NCI-H2171 treated with DMSO at 0.1 percent for 48 hours (cell line): ENCODE results near the gene PDE6G.
A peak's percentile ranks its signal among the peaks of the same experiment; 100 is the strongest.

Experiments
- DNase-seq: peaks from one replicate; lab custom pipeline; 2025; lab: John Stamatoyannopoulos, UW

Gene PDE6G

DNA sequence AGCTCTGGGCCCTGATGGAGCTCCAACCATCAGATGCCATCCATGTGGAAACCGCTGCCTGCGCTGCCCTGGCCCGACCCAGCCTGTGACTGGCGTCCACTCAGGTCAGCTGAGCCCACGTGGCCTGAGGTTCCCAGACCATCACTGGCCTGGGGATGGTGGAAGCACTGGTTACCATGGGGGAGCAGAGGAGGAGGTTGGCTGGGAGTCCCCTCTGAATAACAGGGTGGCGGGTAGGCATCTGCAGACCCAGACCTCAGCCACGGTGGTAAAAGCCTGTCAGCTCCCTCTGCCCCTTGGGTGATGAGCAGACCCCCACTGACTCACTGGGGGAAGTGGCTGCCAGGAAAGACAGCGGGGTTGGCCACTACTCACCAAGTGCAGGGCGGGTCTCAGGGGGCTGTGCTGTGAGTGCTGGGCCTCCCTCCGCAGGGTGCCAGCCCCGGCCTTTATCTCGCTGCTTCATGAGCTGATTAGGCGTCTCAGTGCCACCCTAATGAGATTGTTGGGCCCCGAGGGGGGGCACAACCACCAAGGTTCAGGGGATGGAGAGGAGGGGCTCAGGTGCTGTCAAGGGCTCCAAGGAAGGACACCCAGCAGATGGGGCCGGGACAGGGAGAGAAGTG lies at the start of gene PDE6G:
TSS of gene PDE6G (minus strand) at position 425 of the 626 bp plus-strand sequence. CDS start 3,237 bp downstream, outside the sequence.
- DNase-seq = no peak

DNA sequence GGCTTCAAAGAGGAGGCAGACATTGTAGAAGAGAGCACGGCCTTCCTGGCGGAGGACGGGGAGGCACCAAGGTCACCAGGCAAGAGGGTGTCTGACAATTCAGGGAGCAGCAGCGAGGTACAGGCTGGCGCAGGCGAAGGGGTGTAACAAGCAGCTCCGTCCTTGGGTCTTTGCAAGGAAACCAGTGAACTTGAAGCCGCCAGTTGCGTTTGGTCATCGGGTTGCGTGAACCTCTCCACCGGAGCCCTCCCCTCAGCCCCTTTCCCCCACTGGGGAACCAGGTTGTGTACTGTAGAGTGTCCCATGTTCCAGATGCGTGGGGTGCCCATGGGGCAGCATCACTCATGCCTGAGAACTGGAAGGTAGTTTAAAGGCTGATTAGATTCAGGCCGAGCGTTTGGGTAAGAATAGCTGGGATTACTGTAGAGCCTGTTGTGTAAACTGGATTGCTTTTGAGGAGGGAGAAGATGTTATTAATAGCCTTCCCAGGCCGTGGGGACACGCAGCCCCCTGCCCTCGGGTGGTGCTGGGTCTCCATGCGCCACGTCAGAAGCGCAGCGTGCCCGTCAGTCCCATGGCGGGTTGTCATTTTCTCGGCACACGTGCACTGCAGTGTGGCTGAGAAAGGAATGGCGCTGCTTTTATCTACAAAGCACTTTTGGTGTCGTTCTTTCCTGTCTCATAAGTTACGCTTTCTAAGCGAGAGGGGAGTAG lies 49.3 kb upstream of the PDE6G start:
- no peak for DNase-seq

DNA sequence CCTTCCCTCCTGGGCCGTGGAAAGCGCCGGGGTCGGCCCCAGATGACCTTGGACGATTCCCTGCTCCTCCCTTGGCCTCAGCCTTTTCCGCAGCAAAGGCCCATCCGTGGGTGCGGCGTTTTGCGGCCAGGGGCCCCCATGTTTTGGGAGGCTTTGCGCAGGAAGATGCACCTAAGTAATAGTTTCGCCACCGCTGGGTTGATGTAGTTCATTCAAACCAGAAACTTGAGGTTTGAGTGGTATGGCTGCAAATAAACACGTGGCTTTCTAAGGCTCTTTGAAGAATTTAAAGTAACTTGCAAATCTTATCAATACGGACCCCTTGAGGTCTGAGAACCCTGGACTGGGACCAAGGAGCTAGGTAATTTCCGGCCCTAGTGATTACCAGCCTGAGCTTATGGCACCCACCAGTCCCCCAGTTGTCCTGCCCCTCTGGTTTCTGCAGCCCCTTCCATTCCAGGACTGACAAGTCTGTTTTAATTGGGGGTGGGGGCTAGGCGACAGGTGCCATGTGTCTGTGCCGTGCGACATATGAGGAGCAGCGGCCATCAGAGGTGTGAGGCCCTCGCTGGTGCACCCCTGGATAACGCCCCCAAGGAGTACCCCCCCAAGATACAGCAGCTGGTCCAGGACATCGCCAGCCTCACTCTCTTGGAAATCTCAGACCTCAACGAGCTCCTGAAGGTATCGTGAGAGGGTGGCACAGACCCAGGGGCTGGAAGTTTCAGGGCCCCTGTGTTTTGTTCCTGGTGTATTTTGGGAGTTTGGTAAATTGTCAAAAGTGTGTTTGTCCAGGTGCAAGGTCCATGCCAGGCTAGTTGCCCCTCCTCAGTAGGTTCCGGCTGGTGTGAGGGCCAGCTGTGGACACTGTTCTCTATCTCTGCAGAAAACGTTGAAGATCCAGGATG lies 47.7 kb upstream of the PDE6G start:
- no peak for DNase-seq

DNA sequence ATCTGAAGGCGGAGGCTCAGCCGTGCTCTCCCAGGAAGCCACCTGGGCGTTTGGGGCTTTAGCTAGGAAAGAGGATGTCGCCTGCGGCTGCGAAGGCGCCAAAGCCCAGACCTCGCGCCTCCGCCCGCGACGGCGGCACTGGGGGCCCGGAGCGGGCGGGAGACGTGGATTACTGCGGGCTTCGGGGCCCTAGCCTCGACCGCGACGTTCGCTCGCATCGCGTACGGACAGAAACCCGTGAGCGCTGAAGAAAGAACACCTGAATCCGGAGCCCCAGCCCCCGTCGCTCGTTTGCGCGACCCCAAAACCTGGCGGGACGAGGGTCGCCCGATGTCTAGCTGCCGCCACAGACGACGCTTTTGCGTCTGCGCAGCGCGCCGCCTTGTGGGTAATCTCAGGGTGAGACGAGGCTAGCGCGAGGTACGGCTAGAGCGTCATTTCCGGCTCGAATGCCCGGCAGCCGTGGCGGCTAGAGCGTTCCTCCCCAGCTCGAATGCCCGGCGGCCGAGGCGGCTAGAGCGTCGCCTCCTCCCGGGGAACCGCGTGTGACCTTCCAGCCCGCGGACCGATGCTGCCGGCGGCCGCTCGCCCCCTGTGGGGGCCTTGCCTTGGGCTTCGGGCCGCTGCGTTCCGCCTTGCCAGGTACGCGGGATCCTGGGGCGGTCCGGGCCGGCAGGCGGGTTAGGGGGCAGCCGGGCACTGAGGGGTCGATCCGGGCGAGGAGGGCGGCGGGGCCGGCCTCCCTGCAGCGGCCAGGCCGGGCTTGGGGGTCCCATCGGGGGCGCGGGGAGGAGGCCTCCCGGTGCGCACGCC lies 46.8 kb upstream of the PDE6G start, which contains the start of gene MRPL12:
TSS of gene MRPL12 (plus strand) at position 434 of the 813 bp plus-strand sequence. CDS start at position 569, 135 bp downstream.
- peak; percentile 91 for DNase-seq

DNA sequence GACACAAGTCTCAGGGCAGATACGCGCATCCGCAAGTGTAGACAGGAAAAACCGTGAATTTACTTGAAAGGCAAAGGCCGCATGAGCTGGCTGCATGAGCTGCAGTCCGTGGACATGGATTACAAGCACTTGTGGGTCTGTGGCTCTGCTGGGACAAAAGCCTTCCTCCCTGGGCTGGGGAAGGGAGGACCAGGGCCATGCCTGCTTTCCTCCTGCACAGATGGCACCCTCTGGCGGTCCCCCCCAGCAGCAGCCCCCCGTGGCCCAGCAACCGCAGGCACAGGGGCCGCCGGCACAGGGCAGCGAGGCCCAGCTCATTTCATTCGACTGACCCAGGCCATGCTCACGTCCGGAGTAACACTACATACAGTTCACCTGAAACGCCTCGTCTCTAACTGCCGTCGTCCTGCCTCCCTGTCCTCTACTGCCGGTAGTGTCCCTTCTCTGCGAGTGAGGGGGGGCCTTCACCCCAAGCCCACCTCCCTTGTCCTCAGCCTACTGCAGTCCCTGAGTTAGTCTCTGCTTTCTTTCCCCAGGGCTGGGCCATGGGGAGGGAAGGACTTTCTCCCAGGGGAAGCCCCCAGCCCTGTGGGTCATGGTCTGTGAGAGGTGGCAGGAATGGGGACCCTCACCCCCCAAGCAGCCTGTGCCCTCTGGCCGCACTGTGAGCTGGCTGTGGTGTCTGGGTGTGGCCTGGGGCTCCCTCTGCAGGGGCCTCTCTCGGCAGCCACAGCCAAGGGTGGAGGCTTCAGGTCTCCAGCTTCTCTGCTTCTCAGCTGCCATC lies 45.1 kb upstream of the PDE6G start:
- no peak for DNase-seq

DNA sequence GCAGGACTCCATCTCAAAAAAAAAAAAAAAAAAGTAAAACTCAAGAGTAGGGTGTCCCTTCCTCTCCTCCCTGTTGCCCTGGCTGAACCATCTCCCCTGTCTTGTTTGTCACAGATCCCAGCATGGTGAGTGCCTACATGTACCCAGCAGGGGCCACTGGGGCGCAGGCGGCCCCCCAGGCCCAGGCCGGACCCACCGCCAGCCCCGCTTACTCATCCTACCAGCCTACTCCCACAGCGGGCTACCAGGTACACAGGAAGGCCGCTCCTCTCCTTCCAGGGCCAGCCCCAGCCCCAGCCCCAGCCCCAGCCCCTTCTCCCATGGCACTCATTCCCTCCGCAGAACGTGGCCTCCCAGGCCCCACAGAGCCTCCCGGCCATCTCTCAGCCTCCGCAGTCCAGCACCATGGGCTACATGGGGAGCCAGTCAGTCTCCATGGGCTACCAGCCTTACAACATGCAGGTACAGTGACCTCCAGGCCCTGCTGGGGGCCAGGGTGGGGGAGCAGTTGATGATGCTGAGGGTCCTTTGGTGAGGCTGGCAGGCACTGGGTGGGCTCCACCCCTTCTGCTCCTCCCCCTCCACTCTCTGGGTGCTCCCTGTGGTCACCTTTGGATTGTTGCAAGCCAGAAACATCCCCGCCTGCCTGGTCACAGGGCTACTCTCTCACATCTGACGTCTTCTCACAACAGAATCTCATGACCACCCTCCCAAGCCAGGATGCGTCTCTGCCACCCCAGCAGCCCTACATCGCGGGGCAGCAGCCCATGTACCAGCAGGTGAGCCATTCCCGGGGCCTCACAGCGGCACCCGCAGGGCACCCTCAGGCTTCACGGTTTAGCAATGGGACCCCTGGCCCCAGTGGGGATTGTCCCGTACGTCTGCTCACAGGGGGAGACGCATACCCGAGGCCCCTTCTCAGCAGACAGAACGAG lies 44.3 kb upstream of the PDE6G start:
- no peak for DNase-seq

DNA sequence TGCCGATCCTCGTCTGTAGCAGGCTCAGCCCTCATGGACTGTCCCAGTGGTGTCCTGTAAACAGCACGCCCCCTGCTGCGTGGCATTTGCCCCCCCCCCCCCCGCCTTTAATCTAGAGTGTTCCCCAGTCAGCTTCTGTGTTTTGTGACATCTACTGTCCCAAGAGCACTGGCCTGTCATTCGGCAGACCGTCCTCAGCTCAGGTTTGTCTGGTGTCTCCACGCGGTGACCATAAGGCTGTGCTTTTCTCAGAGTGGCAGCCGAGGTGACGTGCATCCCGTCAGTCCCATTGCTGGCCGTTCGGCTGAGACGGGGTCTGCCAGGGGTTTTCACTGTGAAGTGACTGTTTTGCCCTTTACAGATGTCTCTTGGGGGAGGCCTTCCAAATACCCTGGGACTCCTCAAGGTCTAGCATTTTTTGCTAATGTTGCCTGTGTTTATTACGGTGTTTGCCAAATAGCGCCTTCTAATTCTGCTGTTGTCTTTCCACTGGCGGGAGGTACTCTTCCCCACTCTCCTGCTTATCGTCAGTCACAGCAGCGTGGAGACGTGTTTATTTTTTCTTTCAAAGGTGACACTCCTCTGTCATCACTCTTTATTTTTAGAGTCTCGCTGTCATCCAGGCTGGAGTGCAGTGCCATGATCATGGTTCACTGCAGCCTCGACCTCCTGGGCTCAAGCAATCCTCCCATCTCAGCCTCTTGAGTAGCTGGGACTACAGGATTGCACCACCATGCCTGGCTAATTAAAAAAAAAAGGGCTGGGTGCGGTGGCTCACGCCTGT lies 41.1 kb upstream of the PDE6G start:
- no peak for DNase-seq

DNA sequence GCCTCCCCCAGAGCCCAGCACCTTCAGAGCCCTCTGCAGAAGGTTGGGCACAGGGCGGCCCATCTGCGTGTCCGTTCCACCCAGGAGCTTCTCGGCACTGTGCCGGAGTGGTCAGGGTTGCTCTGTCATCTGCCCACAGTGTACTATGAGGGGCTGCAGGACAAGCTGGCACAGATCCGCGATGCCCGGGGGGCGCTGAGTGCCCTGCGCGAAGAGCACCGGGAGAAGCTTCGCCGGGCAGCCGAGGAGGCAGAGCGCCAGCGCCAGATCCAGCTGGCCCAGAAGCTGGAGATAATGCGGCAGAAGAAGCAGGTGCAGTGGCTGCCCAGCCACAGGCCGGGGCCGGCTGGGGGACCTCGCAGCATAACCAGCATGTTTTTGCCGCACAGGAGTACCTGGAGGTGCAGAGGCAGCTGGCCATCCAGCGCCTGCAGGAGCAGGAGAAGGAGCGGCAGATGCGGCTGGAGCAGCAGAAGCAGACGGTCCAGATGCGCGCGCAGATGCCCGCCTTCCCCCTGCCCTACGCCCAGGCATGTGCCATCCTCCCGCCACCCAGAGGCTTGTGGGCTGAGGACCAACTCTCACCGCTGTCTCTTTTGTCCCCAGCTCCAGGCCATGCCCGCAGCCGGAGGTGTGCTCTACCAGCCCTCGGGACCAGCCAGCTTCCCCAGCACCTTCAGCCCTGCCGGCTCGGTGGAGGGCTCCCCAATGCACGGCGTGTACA lies 40.0 kb upstream of the PDE6G start:
- no peak for DNase-seq

DNA sequence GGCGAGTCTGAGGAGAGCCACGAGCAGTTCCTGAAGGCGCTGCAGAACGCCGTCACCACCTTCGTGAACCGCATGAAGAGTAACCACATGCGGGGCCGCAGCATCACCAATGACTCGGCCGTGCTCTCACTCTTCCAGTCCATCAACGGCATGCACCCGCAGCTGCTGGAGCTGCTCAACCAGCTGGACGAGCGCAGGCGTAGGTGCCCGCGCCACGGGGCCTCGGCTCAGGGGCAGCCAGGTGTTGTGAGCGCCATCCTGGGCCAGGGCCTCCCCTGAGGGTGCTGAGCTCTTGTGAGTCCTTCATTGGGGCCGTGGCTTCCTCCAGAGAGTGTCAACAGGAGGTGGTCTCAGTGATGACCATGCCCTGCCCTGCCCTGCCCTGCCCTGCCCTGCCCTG lies 39.5 kb upstream of the PDE6G start:
- no peak for DNase-seq

DNA sequence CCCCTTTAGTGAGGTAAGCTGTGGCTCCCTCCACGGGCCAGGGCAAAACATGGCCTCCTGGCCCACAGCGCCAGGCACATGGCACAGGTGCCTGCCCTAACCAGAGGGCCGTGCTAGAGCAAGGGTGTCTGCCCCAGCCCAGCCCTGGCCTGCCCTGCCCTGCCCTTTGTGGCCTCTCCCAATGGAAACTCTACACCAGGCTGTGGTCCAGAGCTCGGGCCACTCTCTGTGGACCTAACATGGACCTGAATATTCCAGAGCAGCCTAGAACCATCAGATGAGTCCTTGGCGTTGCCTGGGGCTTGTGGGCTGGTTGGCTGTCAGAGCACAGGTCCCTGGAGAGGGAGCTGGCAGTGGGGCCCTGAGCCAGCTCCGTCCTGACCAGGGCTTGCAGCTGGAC lies 38.9 kb upstream of the PDE6G start:
- DNase-seq = no peak

DNA sequence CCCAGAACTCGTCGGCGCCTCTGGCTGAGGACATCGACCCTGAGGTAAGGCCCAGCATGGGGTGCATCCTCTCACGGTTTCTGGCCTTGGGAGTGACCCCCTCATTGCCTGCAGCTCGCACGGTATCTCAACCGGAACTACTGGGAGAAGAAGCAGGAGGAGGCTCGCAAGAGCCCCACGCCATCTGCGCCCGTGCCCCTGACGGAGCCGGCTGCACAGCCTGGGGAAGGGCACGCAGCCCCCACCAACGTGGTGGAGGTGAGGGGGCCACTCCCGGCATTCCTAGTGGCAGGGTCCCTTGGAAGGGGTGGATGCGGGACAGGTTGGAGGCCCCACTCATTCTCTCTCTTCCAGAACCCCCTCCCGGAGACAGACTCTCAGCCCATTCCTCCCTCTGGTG lies 38.5 kb upstream of the PDE6G start:
- DNase-seq = no peak

DNA sequence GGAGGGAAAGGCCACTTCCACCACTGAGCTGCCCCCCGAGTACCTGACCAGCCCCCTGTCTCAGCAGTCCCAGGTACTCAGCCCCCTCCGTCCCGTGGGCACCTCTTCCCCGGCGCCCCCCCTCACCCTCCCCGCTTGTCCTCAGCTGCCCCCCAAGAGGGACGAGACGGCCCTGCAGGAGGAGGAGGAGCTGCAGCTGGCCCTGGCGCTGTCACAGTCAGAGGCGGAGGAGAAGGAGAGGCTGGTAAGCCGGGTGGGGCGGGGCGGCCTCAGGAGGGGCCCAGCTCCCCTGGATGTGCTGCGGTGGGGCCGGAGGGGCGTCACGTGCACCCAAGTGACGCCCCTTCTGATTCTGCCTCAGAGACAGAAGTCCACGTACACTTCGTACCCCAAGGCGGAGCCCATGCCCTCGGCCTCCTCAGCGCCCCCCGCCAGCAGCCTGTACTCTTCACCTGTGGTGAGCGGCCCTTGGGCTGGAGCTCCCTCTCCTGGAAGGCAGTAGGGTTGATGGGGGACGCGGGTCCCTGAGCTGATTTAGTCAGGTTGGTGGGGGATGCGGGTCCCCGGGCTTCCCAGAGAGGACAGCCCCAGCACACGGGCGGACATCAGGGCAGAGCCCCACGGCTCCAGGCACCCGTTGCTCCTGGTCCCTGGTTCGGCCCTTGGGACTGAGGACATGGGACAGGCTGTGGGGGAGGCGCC lies 37.3 kb upstream of the PDE6G start:
- no peak for DNase-seq

DNA sequence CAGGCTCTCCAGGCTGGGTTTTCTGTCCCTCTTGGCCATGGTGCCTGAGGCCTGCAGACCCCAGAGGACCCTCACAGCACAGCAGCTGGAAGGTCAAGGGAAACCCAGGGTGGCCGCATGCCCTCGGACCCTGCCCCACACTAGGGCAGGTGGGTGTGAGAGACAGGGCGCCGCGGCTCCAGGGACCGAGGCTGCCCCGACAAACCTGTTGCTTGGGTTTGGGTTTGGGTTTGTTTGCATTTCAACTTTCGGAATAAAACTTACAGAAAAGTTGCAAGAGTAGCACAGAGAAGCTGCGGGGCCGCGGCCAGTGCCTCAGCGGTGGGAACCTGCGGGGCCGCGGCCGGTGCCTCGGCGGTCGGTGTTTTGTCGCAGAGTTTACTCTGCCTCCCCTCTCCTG lies 35.3 kb upstream of the PDE6G start:
- DNase-seq = no peak

DNA sequence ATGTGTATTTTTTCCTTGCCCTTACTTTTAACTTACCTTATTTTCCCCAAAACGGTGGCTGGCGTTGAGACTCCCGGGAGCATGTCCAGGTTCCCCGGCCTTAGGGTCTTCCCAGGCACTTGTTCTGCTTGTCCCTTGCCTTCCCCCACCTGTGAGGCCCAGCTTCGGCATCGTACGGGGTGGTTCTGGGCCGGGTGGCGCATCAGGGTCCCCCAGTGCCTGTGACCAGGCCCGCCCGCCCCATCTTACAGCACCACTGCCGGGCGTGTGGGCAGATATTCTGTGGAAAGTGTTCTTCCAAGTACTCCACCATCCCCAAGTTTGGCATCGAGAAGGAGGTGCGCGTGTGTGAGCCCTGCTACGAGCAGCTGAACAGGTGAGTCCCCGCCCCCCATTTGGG lies 34.9 kb upstream of the PDE6G start:
- DNase-seq = no peak

DNA sequence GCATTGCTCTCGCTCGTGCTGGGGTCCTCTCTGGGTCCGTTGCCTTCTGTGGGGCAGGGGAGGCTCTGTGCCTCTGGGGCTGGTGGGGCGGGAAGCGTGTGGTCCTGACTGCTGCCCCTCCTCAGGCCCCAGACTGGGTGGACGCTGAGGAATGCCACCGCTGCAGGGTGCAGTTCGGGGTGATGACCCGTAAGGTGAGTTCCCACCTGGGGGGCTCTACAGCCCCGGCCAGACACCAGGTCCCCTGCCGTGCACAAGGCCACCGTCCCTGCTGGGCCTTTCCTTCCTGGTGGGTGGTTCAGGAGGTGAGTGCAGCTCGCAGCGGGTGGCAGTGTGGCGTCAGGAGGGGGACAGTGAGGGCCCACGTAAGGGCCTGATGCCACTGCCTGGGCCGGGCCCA lies 34.2 kb upstream of the PDE6G start:
- no peak for DNase-seq

DNA sequence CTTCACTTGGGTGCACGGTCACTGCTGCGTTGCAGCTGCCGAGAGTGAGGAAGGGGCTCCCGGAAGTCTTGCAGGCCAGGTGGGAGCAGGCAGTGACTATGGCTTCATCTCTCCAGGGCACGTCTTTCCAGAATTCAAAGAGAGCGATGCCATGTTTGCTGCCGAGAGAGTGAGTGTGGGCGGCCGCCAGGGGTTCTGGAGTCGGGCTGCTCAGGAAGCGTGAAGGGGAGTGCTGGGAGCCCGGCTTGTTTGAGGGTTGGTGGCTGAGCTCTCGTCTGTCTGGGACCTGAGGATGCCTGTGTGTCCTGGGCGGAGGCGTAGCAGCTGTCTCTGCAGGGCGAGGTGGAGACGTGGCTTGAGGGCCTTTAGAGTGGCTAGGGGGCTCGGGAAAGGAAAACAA lies 33.7 kb upstream of the PDE6G start:
- DNase-seq = no peak

DNA sequence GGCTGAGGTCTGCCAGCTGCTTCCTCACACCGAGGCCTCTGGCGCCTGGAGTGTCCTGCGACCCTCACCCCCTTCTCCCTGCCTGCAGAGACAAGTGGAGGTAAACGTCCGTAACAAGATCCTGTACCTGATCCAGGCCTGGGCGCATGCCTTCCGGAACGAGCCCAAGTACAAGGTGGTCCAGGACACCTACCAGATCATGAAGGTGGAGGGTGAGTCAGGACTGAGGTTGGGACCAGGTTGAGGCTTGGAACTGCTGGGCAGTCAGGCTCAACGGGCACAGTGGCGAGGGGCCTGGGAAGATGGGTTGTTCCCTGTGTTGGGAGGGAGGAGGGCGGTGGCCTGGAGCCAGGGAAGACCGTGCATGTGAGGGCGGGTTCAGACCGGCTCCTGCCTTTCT lies 32.3 kb upstream of the PDE6G start:
- DNase-seq = no peak
